Retina (tissue), 1 donor: ENCODE data around the gene NSMCE1.
"Not testable (repeated sequence)": the region's sequence is repeated elsewhere in the genome, so short reads cannot be mapped to it uniquely, and the experiment has no call there.

ENCODE experiments used
- DNase-seq: peaks from one replicate; pipeline ENCODE4 v3.0.0-alpha.2; 2016

Gene NSMCE1

GRCh38 chr16:27211026-27211425 is 57.5 kb downstream of the NSMCE1 start:
- DNase-seq: no peak

- DNase-seq: no peak
Observed at GRCh38 chr16:27210174-27210573, 58.4 kb downstream of the NSMCE1 start.

GRCh38 chr16:27209591-27209990 is 59.0 kb downstream of the NSMCE1 start:
- no peak for DNase-seq

GRCh38 chr16:27208796-27209195 is 59.8 kb downstream of the NSMCE1 start:
- no peak for DNase-seq

DNA sequence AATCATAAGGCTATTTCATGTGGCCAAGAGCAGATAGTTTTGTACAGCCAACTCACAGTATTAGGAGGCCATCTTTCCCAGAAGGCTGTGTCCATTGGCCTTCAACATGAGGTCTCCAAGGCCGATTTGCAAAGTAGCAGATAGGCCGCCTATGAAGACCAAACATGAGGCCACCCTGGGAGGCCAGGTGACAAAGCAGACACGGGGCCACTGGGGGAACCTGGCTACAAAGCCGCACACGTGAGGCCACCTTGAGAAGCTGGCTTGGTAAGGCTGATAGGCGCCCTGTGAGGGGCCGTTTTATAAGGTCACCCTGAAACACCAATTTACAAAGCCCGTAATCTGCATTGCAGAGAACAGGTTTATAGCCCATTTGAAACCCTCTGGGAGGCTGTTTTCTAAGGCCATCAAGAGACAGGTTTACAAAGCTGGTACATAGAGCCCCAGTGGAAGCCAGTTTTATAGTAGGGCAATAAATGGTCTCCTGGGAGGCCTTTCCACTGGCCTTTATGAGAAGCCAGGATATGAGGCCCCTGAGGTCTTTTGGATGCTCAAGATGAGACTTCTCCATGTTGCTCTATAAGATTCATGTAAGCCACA is 60.4 kb downstream of the NSMCE1 start:
- no peak for DNase-seq

GRCh38 chr16:27207121-27207520 is 61.5 kb downstream of the NSMCE1 start:
- DNase-seq: not testable (repeated sequence)

DNA sequence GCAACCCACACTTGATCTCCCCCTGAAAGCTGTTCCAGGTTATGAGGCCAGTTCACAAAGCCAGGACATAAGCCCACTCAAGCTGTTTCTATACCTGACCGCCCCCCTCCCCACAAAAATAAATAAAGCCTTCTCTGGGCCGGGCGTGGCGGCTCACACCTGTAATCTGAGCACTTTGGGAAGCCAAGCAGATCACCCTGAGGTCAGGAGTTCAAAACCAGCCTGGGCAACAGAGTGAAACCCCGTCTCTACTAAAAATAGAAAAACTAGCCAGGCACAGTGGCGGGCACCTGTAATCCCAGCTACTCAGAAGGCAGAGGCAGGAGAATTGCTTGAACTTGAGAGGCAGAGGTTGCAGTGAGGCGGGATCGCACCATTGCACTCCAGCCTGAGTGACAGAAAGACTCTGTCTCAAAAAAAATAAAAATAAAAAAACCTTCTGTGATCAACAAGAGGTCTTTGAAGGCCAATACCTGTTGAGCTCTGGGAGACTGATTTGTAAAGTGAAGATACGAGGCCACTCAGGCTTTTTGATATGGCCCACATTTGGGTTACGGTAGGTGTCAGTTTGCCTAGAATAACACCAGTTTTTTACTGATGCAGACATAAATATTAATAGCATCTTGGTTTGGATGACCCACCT is 63.0 kb downstream of the NSMCE1 start:
- no peak for DNase-seq

DNA sequence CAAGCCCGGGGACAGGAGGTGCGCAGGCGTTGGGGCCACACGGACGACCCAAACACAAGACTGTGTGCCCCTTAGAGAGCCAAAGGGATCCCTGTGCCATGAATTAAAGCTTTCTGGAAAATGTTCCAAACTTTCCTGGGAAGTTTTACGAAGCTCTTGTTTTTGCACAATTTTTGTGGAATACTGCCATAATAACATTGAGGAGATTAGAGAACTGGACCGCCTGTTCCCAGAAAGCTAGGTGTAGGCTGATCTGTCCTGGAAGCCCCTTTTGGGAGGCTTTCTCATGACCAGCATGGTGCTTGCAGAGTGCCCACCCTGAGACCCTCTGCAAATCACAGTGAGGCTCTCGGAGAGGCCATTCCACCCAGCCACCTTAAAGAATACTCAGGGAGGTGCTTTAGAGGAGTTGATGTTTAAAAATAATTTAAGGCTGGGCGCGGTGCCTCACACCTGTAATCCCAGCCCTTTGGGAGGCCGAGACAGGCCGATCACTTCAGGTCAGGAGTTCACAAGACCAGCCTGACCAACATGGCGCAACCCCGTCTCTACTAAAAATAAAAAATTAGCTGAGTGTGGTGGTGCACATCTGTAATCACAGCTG is 64.2 kb downstream of the NSMCE1 start:
- no peak for DNase-seq

GRCh38 chr16:27203507-27204311 is 64.9 kb downstream of the NSMCE1 start, which contains the start of gene KDM8:
KDM8 (plus strand) TSS chr16:27203526; CDS start chr16:27210124, 6,598 bp downstream.
- DNase-seq: peak; percentile 100

DNA sequence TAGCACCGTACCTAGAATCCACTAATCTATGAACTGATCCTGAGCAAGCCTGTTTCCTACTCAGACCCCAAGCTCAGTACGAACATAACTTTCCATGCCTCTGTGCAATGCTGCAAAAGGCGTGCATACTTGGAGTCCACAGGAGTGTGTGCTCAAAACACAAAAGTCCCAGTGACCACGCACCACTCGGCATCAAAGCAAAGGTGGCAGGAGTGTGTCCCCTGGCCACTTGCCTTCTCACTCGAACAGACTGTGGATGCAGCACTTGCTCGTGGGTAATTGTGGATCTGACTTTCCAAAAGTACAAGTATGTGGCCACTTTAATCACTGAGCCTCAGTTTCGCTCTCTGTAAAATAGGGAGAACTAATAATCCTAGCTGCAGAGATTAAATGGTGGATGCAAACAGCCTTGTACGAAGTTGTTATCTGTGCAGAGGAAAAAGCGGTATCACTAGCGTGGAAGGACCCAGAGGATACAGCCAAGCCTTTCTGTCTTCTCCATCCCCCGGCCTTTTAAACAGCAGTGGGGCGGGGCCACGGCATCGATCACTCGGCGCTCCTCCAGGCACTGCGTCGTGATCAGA is 65.6 kb downstream of the NSMCE1 start:
- DNase-seq: no peak

DNA sequence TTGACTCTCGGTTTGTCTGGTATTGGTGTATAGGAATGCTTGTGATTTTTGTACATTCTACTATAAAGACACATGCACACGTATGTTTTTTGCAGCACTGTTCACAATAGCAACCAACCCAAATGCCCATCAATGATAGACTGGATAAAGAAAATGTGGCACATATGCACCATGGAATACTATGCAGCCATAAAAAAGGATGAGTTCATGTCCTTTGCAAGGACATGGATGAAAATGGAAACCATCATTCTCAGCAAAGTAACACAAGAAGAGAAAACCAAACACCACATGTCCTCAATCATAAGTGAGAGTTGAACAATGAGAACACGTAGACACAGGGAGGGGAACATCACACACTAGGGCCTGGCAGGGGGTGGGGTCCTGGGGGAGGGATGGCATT is 67.7 kb downstream of the NSMCE1 start:
- DNase-seq: not testable (repeated sequence)

- no peak for DNase-seq
Observed at GRCh38 chr16:27199736-27200135, 68.8 kb downstream of the NSMCE1 start.

GRCh38 chr16:27199235-27199586 is 69.4 kb downstream of the NSMCE1 start:
- DNase-seq: no peak

DNA sequence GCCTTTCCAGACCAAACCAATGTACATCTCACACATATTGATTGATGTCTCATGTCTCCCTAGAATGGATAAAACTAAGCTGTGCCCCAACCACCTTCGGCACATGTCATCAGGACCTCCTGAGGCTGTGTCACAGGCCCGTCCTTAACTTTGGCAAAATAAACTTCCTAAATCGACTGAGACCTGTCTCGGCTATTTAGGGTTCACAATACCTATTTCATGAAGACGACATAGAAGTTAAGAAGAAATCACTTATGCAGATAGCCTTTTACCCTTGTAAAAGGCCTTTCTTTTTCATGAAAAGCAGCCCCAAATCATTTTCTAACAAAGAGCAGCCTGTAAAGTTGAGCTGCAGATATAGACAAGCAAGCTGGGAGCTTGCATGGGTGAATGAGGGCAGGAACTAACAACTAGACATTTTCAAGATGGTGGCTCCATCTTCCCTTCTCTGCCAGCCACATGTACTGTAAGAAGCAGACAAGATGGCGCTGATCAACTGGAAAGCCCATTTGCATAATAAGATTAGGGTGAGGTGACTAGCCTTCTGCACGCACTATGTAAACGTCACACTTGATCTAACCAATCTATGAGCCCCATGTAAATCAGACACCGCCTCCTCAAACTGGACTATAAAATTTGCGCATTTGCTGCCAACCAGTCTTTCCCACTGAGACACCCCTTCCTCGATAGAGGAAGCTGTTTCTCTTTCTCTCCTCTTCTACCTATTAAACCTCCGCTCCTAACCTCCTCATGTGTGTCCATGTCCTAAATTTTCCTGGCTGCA is 69.9 kb downstream of the NSMCE1 start:
- no peak for DNase-seq

GRCh38 chr16:27197004-27197403 is 71.6 kb downstream of the NSMCE1 start:
- DNase-seq: no peak

DNA sequence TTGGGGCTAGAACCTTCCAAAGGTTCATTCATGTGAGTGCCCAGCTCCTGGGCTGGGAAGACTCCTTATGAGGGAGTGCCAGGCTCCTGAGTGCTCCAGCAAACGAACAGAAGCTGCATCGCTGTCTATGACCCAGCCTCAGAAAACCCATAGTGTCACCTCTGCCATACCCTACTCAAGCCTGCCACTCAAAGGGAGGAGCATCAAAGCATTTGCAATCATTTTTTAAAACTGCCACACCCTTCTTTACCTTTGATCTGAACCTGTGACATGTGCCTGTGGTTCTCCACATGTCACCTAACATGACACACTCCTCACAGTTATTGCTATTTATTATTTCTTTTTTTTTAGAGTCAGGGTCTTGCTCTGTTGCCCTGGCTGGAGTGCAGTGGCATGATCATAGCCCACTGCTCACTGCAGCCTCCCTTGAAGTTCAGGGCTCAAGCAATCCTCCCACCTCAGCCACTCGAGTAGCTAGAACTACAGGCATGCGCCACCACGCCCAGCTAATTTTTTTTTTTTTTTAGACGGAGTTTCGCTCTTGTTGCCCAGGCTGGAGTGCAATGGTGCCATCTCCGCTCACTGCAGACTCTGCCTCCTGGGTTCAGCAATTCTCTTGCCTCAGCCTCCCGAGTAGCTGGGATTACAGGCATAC is 72.5 kb downstream of the NSMCE1 start:
- DNase-seq: no peak

DNA sequence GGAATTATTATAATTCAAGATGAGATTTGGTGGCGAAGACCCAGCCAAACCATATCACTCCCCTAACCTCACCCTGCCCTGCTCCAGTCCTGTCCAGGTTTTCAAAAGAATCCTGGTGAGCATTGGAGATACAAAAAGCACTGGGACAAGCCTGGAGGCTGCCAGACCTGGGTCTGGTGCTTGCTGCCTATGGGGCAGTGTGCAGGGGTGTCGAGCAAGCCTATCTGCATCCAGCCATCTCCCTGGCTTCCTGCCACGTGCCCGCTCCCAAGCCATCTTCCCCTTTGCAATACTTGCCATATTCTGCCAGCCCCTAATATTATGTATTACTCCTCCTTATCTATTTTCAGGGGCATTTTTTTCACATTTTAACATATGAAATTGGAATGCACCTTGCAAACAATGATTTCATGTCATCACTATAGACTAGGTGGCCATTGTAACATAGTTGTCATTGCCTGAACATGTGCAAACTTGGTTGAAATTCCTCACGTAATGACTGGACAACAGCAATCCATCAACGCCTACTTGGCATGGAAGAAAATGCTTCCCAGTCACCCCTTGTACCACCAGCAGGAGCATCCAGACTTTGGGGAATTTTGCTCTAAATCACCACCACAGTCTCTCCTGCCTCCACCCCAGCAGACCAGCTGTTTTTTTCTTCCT is 73.4 kb downstream of the NSMCE1 start:
- DNase-seq: no peak

- no peak for DNase-seq
Observed at GRCh38 chr16:27193300-27193990, 75.1 kb downstream of the NSMCE1 start.

- no peak for DNase-seq
Observed at GRCh38 chr16:27191352-27191924, 77.1 kb downstream of the NSMCE1 start.

- DNase-seq: no peak
Observed at GRCh38 chr16:27190316-27190871, 78.2 kb downstream of the NSMCE1 start.
